H9 (cell line): ENCODE measurements around the gene MAST4. TPM values are rescaled to one million over a fixed set of nuclear protein-coding genes. Genes with fewer than 3 reads are reported as not detected.

Experiments used
- DNase-seq: peaks from one replicate; pipeline ENCODE4 v3.0.0-alpha.2; 2017
- H2AFZ ChIP-seq: one replicate; pipeline ENCODE4 v1.6.1; 2013; ENCODE audit warnings: mild to moderate bottlenecking, low read length, control low read depth, moderate library complexity
- H2AK5ac ChIP-seq: 2 replicates; pipeline ENCODE4 v1.6.1; 2013; ENCODE audit warnings: low read length, control low read depth, mixed read lengths; ENCODE audit not compliant: insufficient read length
- H2BK120ac ChIP-seq: one replicate; pipeline ENCODE4 v1.6.1; 2013; ENCODE audit warnings: low read depth, mild to moderate bottlenecking, low read length, control low read depth, inconsistent platforms; ENCODE audit not compliant: poor library complexity, severe bottlenecking
- H2BK12ac ChIP-seq: 2 replicates; pipeline ENCODE4 v1.6.1; 2013; ENCODE audit warnings: low read length, control low read depth, mixed read lengths, low read depth; ENCODE audit not compliant: insufficient read length
- H2BK15ac ChIP-seq: 2 replicates; pipeline ENCODE4 v1.6.1; 2013; ENCODE audit warnings: low read depth, low read length, control low read depth
- H2BK20ac ChIP-seq: one replicate; pipeline ENCODE4 v1.6.1; 2013; ENCODE audit warnings: low read depth, mild to moderate bottlenecking, low read length, control low read depth, inconsistent platforms; ENCODE audit not compliant: poor library complexity, severe bottlenecking
- H2BK5ac ChIP-seq: 2 replicates; pipeline ENCODE4 v1.6.1; 2013; ENCODE audit warnings: low read length, control low read depth, mixed read lengths; ENCODE audit not compliant: insufficient read length
- H3K14ac ChIP-seq: 2 replicates; pipeline ENCODE4 v1.6.1; 2013; ENCODE audit warnings: low read length, control low read depth; ENCODE audit not compliant: insufficient read depth
- H3K18ac ChIP-seq: 2 replicates; pipeline ENCODE4 v1.6.1; 2013; ENCODE audit warnings: low read depth, mild to moderate bottlenecking, mixed read lengths, low read length, control low read depth; ENCODE audit not compliant: insufficient read length
- H3K23ac ChIP-seq: 2 replicates; pipeline ENCODE4 v1.6.1; 2013; ENCODE audit warnings: low read length, control low read depth, mixed read lengths, low read depth; ENCODE audit not compliant: insufficient read length
- H3K23me2 ChIP-seq: 2 replicates; pipeline ENCODE4 v1.6.1; 2013; ENCODE audit warnings: low read depth, mild to moderate bottlenecking, mixed read lengths, low read length, control low read depth; ENCODE audit not compliant: insufficient read length, poor library complexity, severe bottlenecking
- H3K27ac ChIP-seq: 2 replicates; pipeline ENCODE4 v1.5.1; 2013; ENCODE audit warnings: low read length, control low read depth, mixed read lengths, low read depth; ENCODE audit not compliant: insufficient read length
- H3K27me3 ChIP-seq: 2 replicates; pipeline ENCODE4 v1.6.1; 2013; ENCODE audit warnings: low read length, control low read depth, inconsistent platforms; ENCODE audit not compliant: insufficient read depth
- H3K4ac ChIP-seq: 2 replicates; pipeline ENCODE4 v1.6.1; 2013; ENCODE audit warnings: low read depth, mild to moderate bottlenecking, control low read depth, inconsistent platforms, low read length, moderate library complexity
- H3K4me1 ChIP-seq: 2 replicates; pipeline ENCODE4 v1.6.1; 2013; ENCODE audit warnings: low read length, control low read depth, inconsistent platforms; ENCODE audit not compliant: insufficient read depth
- H3K4me2 ChIP-seq: 2 replicates; pipeline ENCODE4 v1.6.1; 2013; ENCODE audit warnings: low read length, control low read depth, mixed read lengths; ENCODE audit not compliant: insufficient read length, insufficient read depth
- H3K56ac ChIP-seq: 2 replicates; pipeline ENCODE4 v1.6.1; 2013; ENCODE audit warnings: low read depth, mild to moderate bottlenecking, mixed read lengths, low read length, control low read depth; ENCODE audit not compliant: insufficient read length
- H3K79me1 ChIP-seq: 2 replicates; pipeline ENCODE4 v1.6.1; 2013; ENCODE audit warnings: low read depth, mild to moderate bottlenecking, moderate library complexity, low read length, control low read depth, inconsistent platforms; ENCODE audit not compliant: insufficient read depth, poor library complexity, severe bottlenecking
- H3K79me2 ChIP-seq: 2 replicates; pipeline ENCODE4 v1.6.1; 2013; ENCODE audit warnings: low read length, control low read depth, inconsistent platforms; ENCODE audit not compliant: insufficient read depth
- H3K9ac ChIP-seq: 2 replicates; pipeline ENCODE4 v1.6.1; 2013; ENCODE audit warnings: low read length, control low read depth, mixed read lengths; ENCODE audit not compliant: insufficient read length; ENCODE audit errors: extremely low read depth
- H3K9me3 ChIP-seq: one replicate; pipeline ENCODE4 v1.6.1; 2013; ENCODE audit warnings: low read depth, low read length, inconsistent platforms; ENCODE audit not compliant: control insufficient read depth
- H3T11ph ChIP-seq: one replicate; pipeline ENCODE4 v1.6.1; 2013; ENCODE audit warnings: mild to moderate bottlenecking, low read length, control low read depth, inconsistent platforms
- H4K20me1 ChIP-seq: one replicate; pipeline ENCODE4 v1.6.1; 2013; ENCODE audit not compliant: control insufficient read depth, insufficient read length, insufficient read depth
- H4K5ac ChIP-seq: 2 replicates; pipeline ENCODE4 v1.6.1; 2013; ENCODE audit warnings: low read depth, mild to moderate bottlenecking, mixed read lengths, low read length, control low read depth; ENCODE audit not compliant: insufficient read length
- H4K8ac ChIP-seq: replicated peaks from 2 replicates; pipeline ENCODE4 v1.6.1; 2013; ENCODE audit warnings: low read length, control low read depth, mixed read lengths, low read depth; ENCODE audit not compliant: insufficient read length
- H4K91ac ChIP-seq: 2 replicates; pipeline ENCODE4 v1.6.1; 2013; ENCODE audit warnings: low read depth, mild to moderate bottlenecking, moderate library complexity, mixed read lengths, low read length, control low read depth; ENCODE audit not compliant: insufficient read length
- H3K27ac Mint-ChIP-seq, 3 experiments: 2 replicates in 2 of 3; 3 replicates in 1 of 3; pipeline ENCODE4 v1.8.0; 2020 to 2021; ENCODE audit warnings: mixed read lengths in 3 of 3, mild to moderate bottlenecking in 1 of 3, moderate library complexity in 1 of 3
- H3K27me3 Mint-ChIP-seq: 2 replicates; pipeline ENCODE4 v1.8.0; 2021; ENCODE audit warnings: low read depth, mild to moderate bottlenecking, moderate library complexity, mixed read lengths
- H3K36me3 Mint-ChIP-seq, 3 experiments: 2 replicates in 2 of 3; 3 replicates in 1 of 3; pipeline ENCODE4 v1.8.0; 2020 to 2021; ENCODE audit warnings: low read depth in 3 of 3, mixed read lengths in 3 of 3; ENCODE audit not compliant: insufficient read depth in 1 of 3
- H3K4me1 Mint-ChIP-seq, 2 experiments: 2 replicates each; pipeline ENCODE4 v1.8.0; 2020; ENCODE audit warnings: mixed read lengths in 2 of 2
- H3K4me3 Mint-ChIP-seq, 2 experiments: 2 replicates in 1 of 2; 3 replicates in 1 of 2; pipeline ENCODE4 v1.8.0; 2020 to 2021; ENCODE audit warnings: mild to moderate bottlenecking in 2 of 2, mixed read lengths in 2 of 2, moderate library complexity in 1 of 2
- H3K9me3 Mint-ChIP-seq, 2 experiments: 2 replicates in 1 of 2; 3 replicates in 1 of 2; pipeline ENCODE4 v1.8.0; 2020; ENCODE audit warnings: mild to moderate bottlenecking in 2 of 2, mixed read lengths in 2 of 2, moderate library complexity in 1 of 2
- WGBS: extraction: QIAGEN DNeasy Blood & Tissue Kit; methylation state at CpG from one replicate; pipeline ENCODE4 v1.1.7; 2013; ENCODE audit warnings: missing lambda C conversion rate, low lambda C conversion rate, mixed read lengths; ENCODE audit not compliant: insufficient read length; ENCODE audit errors: extremely low coverage; 5-methylcytosine and 5-hydroxymethylcytosine counted together
- total RNA-seq: library from RNA; stranded (reverse); gene quantifications from 2 replicates; pipeline ENCODE4 v1.2.1, GENCODE V29; 2021
- TF ChIP-seq, protein P1 (sequence below): fragments of 200-600 bp; sonication (generic); conservative IDR thresholded peaks from 3 replicates; pipeline ENCODE4 v1.8.0; 2021; ENCODE audit warnings: antibody characterized with exemption, mild to moderate bottlenecking

Gene MAST4
- total RNA-seq, 1 experiment from 2014 or later = 3.7 TPM

DNA sequence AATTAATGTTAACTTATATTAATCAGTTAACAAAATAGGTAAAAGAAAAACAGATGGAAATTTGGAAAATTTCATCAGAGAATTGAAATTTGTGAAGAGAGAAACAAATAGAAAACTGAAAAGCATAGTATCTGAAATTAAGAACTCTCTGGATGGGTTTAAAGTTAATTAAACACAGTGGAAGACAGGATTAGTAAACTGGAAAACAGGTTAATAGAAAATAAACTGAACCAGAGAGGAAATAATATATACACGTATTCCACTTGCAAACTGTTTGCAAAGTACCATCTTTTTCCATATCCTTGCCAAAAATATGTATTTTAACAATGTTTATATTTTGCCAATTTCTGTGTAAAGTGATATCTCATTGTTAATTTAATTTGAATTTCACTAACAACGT, 342.9 kb downstream of the MAST4 start:
- Histone ChIP-seq H3K9ac (no peak overlapping the region), H3K4me1 (peaks cover 2% of the 10 kb centered on the region; the same call in 1 of the 2 replicates), H3K27me3 (no peaks in the 10 kb centered on the region), H3K9me3 (no peaks in the 10 kb centered on the region), H2BK5ac (no peak overlapping the region), H2BK15ac (no peak overlapping the region), H2BK12ac (no peak overlapping the region), H3K23ac (no peak overlapping the region), H2AFZ (no peak overlapping the region), H3K27ac (no peak overlapping the region), H4K91ac (no peak overlapping the region), H3K23me2 (no peaks in the 10 kb centered on the region), H3K4me2 (no peak overlapping the region), H3K4ac (no peak overlapping the region), H3T11ph (no peak overlapping the region), H2BK20ac (no peak overlapping the region), H2BK120ac (no peak overlapping the region), H4K8ac (no peak overlapping the region), H3K79me1 (no peaks in the 10 kb centered on the region), H4K5ac (no peak overlapping the region), H4K20me1 (no peaks in the 10 kb centered on the region), H3K79me2 (no peaks in the 10 kb centered on the region), H3K14ac (no peak overlapping the region), H3K56ac (no peak overlapping the region), H3K18ac (no peak overlapping the region), H2AK5ac (no peak overlapping the region)
- peaks cover 7 to 9% of the 10 kb centered on the region in 2 experiments for H3K4me1 Mint-ChIP-seq
- no peaks in the 10 kb centered on the region; a peak in 1 of 5 replicates for H3K9me3 Mint-ChIP-seq
- H3K4me3 Mint-ChIP-seq = no peak overlapping the region
- DNase-seq = no peak
- H3K27ac Mint-ChIP-seq = no peak overlapping the region
- WGBS = no CpG with 5 or more reads among the region's 2 CpGs
- H3K36me3 Mint-ChIP-seq = 0 out of 7 replicates have a peak, but pooled peaks cover 0 to 4% (median 0%) of the 10 kb centered on the region in 3 experiments
- H3K27me3 Mint-ChIP-seq = no peaks in the 10 kb centered on the region
- TF ChIP-seq, protein P1, sequence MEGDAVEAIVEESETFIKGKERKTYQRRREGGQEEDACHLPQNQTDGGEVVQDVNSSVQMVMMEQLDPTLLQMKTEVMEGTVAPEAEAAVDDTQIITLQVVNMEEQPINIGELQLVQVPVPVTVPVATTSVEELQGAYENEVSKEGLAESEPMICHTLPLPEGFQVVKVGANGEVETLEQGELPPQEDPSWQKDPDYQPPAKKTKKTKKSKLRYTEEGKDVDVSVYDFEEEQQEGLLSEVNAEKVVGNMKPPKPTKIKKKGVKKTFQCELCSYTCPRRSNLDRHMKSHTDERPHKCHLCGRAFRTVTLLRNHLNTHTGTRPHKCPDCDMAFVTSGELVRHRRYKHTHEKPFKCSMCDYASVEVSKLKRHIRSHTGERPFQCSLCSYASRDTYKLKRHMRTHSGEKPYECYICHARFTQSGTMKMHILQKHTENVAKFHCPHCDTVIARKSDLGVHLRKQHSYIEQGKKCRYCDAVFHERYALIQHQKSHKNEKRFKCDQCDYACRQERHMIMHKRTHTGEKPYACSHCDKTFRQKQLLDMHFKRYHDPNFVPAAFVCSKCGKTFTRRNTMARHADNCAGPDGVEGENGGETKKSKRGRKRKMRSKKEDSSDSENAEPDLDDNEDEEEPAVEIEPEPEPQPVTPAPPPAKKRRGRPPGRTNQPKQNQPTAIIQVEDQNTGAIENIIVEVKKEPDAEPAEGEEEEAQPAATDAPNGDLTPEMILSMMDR = no peak
